HEK293T (cell line): ENCODE measurements around the gene SELP.

ENCODE experiments used
- CTCF ChIA-PET: fragments of 350-600 bp; formaldehyde crosslinking; extraction: SDS; loops from one replicate; lab custom pipeline; 2021; ENCODE audit warnings: antibody characterized with exemption, inconsistent platforms; lab: Yijun Ruan, JAX
- POLR2A ChIA-PET: fragments of 350-600 bp; formaldehyde crosslinking; extraction: SDS; loops from one replicate; lab custom pipeline; 2020; ENCODE audit warnings: antibody characterized with exemption, inconsistent platforms; lab: Yijun Ruan, JAX
- DNase-seq: peaks from one replicate; pipeline ENCODE4 v3.0.0; 2012; ENCODE audit warnings: mixed read lengths; ENCODE audit errors: extremely low spot score
- ARNT ChIP-seq: fragments of 450-650 bp; IDR thresholded peaks from 2 replicates; pipeline ENCODE4 v1.6.1; 2017; ENCODE audit warnings: mild to moderate bottlenecking
- BHLHE40 ChIP-seq: fragments of 450-650 bp; IDR thresholded peaks from 2 replicates; pipeline ENCODE4 v1.6.1; 2016; ENCODE audit warnings: mild to moderate bottlenecking, moderate library complexity, borderline replicate concordance
- CTBP1 ChIP-seq: fragments of 450-650 bp; IDR thresholded peaks from 2 replicates; pipeline ENCODE4 v1.6.1; 2016; ENCODE audit warnings: borderline replicate concordance
- ELF4 ChIP-seq: fragments of 450-650 bp; IDR thresholded peaks from 2 replicates; pipeline ENCODE4 v1.6.1; 2017; ENCODE audit warnings: antibody characterized with exemption
- FOXA1 ChIP-seq: fragments of 450-650 bp; IDR thresholded peaks from 2 replicates; pipeline ENCODE4 v1.6.1; 2016; ENCODE audit warnings: mild to moderate bottlenecking
- FOXK2 ChIP-seq: fragments of 450-650 bp; IDR thresholded peaks from 2 replicates; pipeline ENCODE4 v1.6.1; 2016; ENCODE audit warnings: mild to moderate bottlenecking
- FOXM1 ChIP-seq: fragments of 450-650 bp; IDR thresholded peaks from 2 replicates; pipeline ENCODE4 v1.6.1; 2017; ENCODE audit warnings: mild to moderate bottlenecking, borderline replicate concordance
- HDGF ChIP-seq: fragments of 450-650 bp; IDR thresholded peaks from 2 replicates; pipeline ENCODE4 v1.6.1; 2017; ENCODE audit warnings: antibody characterized with exemption, borderline replicate concordance
- L3MBTL2 ChIP-seq: fragments of 450-650 bp; conservative IDR thresholded peaks from 2 replicates; pipeline ENCODE4 v1.6.1; 2016; ENCODE audit warnings: mild to moderate bottlenecking
- LEF1 ChIP-seq: fragments of 450-650 bp; IDR thresholded peaks from 2 replicates; pipeline ENCODE4 v1.6.1; 2017; ENCODE audit warnings: mild to moderate bottlenecking, borderline replicate concordance
- NFRKB ChIP-seq: fragments of 450-650 bp; IDR thresholded peaks from 2 replicates; pipeline ENCODE4 v1.6.1; 2016; ENCODE audit warnings: mild to moderate bottlenecking, moderate library complexity
- SP1 ChIP-seq: fragments of 450-650 bp; IDR thresholded peaks from 2 replicates; pipeline ENCODE4 v1.6.1; 2017
- SUZ12 ChIP-seq: fragments of 450-650 bp; IDR thresholded peaks from 2 replicates; pipeline ENCODE4 v1.6.1; 2016; ENCODE audit warnings: mild to moderate bottlenecking
- TARDBP ChIP-seq: fragments of 450-650 bp; IDR thresholded peaks from 2 replicates; pipeline ENCODE4 v1.6.1; 2016
- ZNF384 ChIP-seq: fragments of 450-650 bp; IDR thresholded peaks from 2 replicates; pipeline ENCODE4 v1.6.1; 2016
- TF ChIP-seq, protein P1 (sequence below): fragments of 450-650 bp; IDR thresholded peaks from 2 replicates; pipeline ENCODE4 v1.6.1; 2016

The SELP gene

DNA sequence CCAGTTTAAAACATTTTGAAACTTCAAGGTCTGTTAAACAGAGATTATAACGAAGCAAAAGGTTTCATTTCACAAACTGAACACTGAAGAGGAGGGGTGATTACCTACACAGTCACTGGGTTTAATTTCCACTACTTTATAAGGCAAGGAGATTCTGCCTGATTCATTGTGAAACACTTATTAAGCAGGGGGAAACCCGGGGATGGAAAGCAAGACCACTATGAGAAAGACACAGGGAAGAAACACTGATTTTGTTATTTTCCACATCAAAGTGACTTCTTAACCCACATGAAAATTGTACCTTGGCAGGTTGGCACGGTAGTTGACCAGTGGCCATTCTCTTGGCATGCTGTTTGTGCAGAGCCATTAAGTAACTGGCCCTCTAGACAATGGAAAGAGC lies 35.5 kb downstream of the SELP start:
- POLR2A ChIA-PET, result no interaction called here
- CTCF ChIA-PET, result interaction anchor here (1.5 kb wide), 1 partner anchor 8 kb away, joined by 5 read pairs; the partner anchor contains the start of gene F5

DNA sequence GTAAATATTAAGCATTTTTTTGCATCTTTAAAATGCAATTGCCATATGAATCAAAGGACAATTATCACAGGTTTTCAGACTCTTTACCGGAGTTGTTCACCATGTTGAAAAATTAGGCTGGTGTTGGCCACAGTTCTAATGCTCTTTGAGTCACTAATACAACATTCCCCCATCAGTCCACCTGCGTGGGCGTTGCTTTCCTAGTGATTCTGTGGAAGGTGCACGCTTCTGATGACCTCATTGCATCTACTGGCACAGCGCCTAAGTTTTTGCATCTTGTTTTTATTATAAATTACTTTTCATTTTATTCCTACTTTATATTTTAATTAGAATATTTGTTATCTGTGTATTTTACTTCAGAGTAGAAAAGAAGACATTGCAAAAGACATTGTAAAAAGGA lies 39.0 kb downstream of the SELP start:
- TF ChIP-seq L3MBTL2 (no peak), ELF4 (no peak), ARNT (no peak), SUZ12 (no peak), TARDBP (no peak), FOXM1 (no peak), LEF1 (no peak), HDGF (no peak), ZNF384 (no peak), CTBP1 (no peak), SP1 (no peak), BHLHE40 (no peak), FOXK2 (no peak), NFRKB (no peak), FOXA1 (no peak)
- TF ChIP-seq, protein P1, sequence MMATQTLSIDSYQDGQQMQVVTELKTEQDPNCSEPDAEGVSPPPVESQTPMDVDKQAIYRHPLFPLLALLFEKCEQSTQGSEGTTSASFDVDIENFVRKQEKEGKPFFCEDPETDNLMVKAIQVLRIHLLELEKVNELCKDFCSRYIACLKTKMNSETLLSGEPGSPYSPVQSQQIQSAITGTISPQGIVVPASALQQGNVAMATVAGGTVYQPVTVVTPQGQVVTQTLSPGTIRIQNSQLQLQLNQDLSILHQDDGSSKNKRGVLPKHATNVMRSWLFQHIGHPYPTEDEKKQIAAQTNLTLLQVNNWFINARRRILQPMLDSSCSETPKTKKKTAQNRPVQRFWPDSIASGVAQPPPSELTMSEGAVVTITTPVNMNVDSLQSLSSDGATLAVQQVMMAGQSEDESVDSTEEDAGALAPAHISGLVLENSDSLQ, result no peak
- POLR2A ChIA-PET, result no interaction called here
- CTCF ChIA-PET, result no interaction called here
- DNase-seq, result no peak

More for the DNA sequence above, 35.5 kb downstream of the SELP start:
- DNase-seq, result no peak
- TF ChIP-seq SUZ12 (no peak), NFRKB (no peak), BHLHE40 (no peak)

DNA sequence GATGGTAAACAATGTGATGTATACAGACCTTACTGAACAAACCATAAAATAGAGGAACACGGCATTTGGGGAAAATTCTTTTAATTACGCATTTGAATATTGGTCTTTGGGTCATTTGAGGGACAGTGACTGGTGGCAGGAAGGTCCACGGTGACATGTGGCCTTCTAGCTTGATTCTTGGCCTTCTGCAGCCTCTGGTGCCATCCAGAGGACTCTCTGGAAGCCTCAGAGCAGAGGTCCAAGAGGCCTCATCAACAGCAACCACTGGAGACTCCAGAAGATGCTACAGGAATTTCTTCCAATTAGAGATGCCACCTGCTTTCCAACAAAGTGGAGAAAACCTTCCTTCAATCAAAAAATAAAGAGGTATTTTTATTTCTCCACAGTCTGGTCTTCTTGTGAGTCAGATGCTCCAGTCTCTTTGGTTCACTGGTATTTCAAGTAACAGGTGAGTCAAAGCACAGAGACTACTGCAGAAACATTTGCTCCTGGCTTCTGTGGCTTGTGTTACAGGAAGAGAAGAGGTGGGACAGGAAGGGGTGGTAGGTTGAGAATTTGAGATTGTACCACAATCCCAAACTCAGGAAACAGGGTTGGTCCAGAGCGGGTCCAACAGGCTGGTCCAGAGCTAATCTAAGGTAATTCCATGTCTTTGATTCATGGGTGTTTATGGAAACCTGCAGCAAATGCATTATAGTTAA lies 41.0 kb downstream of the SELP start:
- no peak for DNase-seq
- CTCF ChIA-PET, result no interaction called here
- POLR2A ChIA-PET, result no interaction called here
- TF ChIP-seq TARDBP (no peak), FOXA1 (no peak), FOXK2 (no peak), LEF1 (no peak), BHLHE40 (no peak), L3MBTL2 (no peak), CTBP1 (no peak), SP1 (no peak), HDGF (no peak), ELF4 (no peak), ARNT (no peak), NFRKB (no peak), SUZ12 (no peak), ZNF384 (no peak)
- TF ChIP-seq, protein P1, result no peak

DNA sequence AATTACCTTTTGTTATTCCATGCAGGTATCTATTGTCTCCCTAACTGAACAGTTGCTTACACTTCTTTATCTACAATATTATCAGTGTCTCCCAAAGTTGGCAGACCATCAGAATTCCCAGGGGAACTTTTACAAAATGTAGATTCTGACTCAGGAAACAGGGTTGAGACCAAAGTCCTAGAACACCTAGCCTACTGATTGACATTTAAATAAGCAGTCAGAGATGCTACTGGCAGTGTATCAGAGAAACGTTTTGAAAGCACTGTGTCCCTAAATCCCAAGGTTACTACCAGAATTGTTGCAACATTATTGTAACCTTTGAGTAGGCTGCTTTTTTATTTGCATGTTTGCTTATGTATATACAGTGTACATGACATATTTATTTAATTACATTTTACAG lies 41.8 kb downstream of the SELP start:
- DNase-seq, result no peak
- CTCF ChIA-PET, result no interaction called here
- TF ChIP-seq FOXM1 (no peak), SUZ12 (no peak), NFRKB (no peak), ARNT (no peak), L3MBTL2 (no peak), TARDBP (no peak), FOXA1 (no peak), FOXK2 (no peak), ELF4 (no peak), CTBP1 (no peak), BHLHE40 (no peak), HDGF (no peak), SP1 (no peak), LEF1 (no peak), ZNF384 (no peak)
- TF ChIP-seq, protein P1, result no peak
- POLR2A ChIA-PET, result no interaction called here

DNA sequence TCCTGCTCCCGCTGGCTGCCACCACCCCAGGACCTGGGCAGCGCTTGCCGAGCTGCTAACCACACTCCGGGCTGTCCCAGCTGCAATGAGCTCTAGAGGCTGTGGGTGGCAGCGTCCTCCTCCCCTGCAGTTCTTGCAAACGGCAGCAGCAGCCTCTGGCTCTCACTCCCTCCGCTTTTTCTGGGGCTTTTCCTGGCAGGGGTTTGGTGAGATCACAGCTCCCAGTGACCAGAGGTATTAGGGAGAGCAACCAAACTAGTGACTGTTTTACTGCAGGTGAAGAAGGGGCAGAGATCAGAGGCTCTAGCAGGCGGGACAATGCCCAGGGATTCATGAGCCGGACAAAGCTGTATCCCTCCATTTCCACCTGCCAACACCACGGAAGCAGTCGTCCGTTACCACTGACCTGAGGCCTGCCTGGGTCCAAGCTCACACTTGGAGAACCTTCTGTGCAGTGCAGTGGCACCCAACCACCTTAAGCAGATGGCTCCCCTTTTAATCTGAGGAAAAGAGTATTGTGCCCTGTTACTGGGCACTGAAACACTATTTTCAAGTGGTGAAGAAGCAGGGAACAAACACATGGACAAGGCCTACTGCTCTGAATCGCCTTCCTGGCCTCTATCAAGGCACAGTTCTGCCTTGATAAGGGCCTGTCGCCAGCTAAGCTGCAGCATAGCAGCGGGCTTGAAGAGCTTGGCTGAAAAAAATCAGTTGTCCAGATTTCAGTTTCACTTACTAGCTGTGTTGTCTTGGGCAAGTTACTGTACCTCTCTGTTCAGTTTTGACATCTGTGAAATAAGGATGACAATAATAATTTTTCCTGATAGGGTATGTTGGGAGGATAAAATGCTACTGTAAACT lies 43.3 kb downstream of the SELP start, which contains the start of gene F5:
F5 (minus strand) TSS at position 87 of the 861 bp plus-strand sequence. CDS start 95 bp downstream, outside the sequence.
- 0 out of 2 replicates have a peak, but pooled peaks have one; percentile 26 for TF ChIP-seq HDGF
- no peak for TF ChIP-seq TARDBP
- TF ChIP-seq, protein P1, result no peak
- peak; percentile 87 for DNase-seq
- CTCF ChIA-PET, result interaction anchor here (0.8 to 1.7 kb wide), 4 partner anchors 8 to 223 kb away, joined by 3 to 6 read pairs (median 4); no protein-coding TSS in a partner anchor
- POLR2A ChIA-PET, result interaction anchor here (1.1 kb wide), 1 partner anchor 208 kb away, joined by 3 read pairs; the partner anchor contains the start of gene METTL18
